Gastrocnemius medialis (tissue), 4 donors: ENCODE results near the gene SLC39A5.

Experiments
- CTCF ChIP-seq, 5 experiments: fragments of 450-650 bp in 3 of 5; fragments of 200-600 bp in 2 of 5; sonication (generic) in 2 of 5; IDR thresholded peaks in 4 of 5; conservative IDR thresholded peaks in 1 of 5; 1 replicate in 4 of 5; 2 replicates in 1 of 5; pipeline ENCODE4 v1.5.1; 2016 to 2019; ENCODE audit warnings: antibody characterized with exemption in 5 of 5, mild to moderate bottlenecking in 3 of 5, moderate library complexity in 3 of 5
- POLR2A ChIP-seq, 2 donors: fragments of 450-650 bp; IDR thresholded peaks; one replicate each; pipeline ENCODE4 v1.6.1; 2017; ENCODE audit warnings: antibody characterized with exemption in 2 of 2, mild to moderate bottlenecking in 2 of 2, moderate library complexity in 2 of 2

- no peak for TF ChIP-seq CTCF (IDR thresholded peaks at IDR 0.05 in 4 of 5, conservative IDR thresholded peaks at IDR 0.05 in 1 of 5)
- TF ChIP-seq POLR2A (IDR thresholded peaks at IDR 0.05): no peak
These were observed 1.3 kb downstream of the SLC39A5 start for GRCh38 chr12:56231184-56231582.
